GM12878 (cell line): Measurements from ENCODE around the gene NIBAN1. TPM values are rescaled to one million over a fixed set of nuclear protein-coding genes. Genes with fewer than 3 reads are reported as not detected.

Experiments used
- ATAC-seq: fragments of 200-7000 bp; cut with Tn5 transposase; 3 replicates; pipeline ENCODE4 v1.9.1; 2020; ENCODE audit warnings: mild to moderate bottlenecking, moderate library complexity
- BruUV-seq: library from RNA; stranded (reverse); fragments of 400-500 nt; replicated peaks from 2 replicates; lab custom pipeline; 2021; lab: Mats Ljungman, UMichigan
- CTCF ChIA-PET: fragments of 300-600 bp; sonication (Branson Sonifier 250); formaldehyde crosslinking; extraction: SDS; loops from one replicate; lab custom pipeline; 2021; ENCODE audit warnings: inconsistent platforms; lab: Yijun Ruan, JAX
- POLR2A ChIA-PET: fragments of 350-600 bp; formaldehyde crosslinking; extraction: SDS; loops from one replicate; lab custom pipeline; 2021; ENCODE audit warnings: inconsistent platforms; lab: Charles Lee
- RAD21 ChIA-PET: fragments of 300-600 bp; sonication (Branson Sonifier 250); formaldehyde crosslinking; loops from one replicate; lab custom pipeline; 2023; ENCODE audit warnings: antibody characterized with exemption; ENCODE audit not compliant: unreplicated experiment; lab: Charles Lee
- SMC1A ChIA-PET: fragments of 300-600 bp; sonication (Branson Sonifier 250); formaldehyde crosslinking; loops from one replicate; lab custom pipeline; 2023; ENCODE audit not compliant: unreplicated experiment, uncharacterized antibody; lab: Charles Lee
- DNase-seq: peaks from one replicate; pipeline ENCODE4 v3.0.0-alpha.2; 2011; ENCODE audit warnings: low read depth, low spot score
- FAIRE-seq: peaks from 3 replicates; lab custom pipeline; 2011; peaks lifted over from hg19 to GRCh38; lab: Jason Lieb, UNC
- H2AFZ ChIP-seq: 2 replicates; pipeline ENCODE4 v1.6.0; 2011; ENCODE audit warnings: low read depth, low read length, control low read depth; ENCODE audit not compliant: control insufficient read depth
- H3K27ac ChIP-seq: 2 replicates; pipeline ENCODE4 v1.5.1; 2011; ENCODE audit warnings: control low read depth; ENCODE audit not compliant: control insufficient read depth, insufficient read depth
- H3K27me3 ChIP-seq, 2 experiments: replicated peaks in 1 of 2; 2 replicates each; pipeline versions ENCODE4 v1.6.0 to v1.6.1; 2011; ENCODE audit warnings: low read length in 1 of 2; ENCODE audit not compliant: control insufficient read depth in 2 of 2, insufficient read depth in 2 of 2
- H3K36me3 ChIP-seq, 2 experiments: 2 replicates each; pipeline ENCODE4 v1.5.1; 2011; ENCODE audit warnings: low read length in 1 of 2; ENCODE audit not compliant: control insufficient read depth in 2 of 2, insufficient read depth in 2 of 2
- H3K4me1 ChIP-seq: 2 replicates; pipeline ENCODE4 v1.6.1; 2011; ENCODE audit warnings: mild to moderate bottlenecking, low read length, moderate library complexity, mixed read lengths; ENCODE audit not compliant: control insufficient read depth, insufficient read depth
- H3K4me2 ChIP-seq: 2 replicates; pipeline ENCODE4 v1.6.0; 2011; ENCODE audit warnings: control low read depth; ENCODE audit not compliant: control insufficient read depth, insufficient read depth
- H3K4me3 ChIP-seq: fragments of 200-600 bp; sonication (generic); 2 replicates; pipeline ENCODE4 v1.5.1; 2016
- H3K79me2 ChIP-seq: 2 replicates; pipeline ENCODE4 v1.6.0; 2011; ENCODE audit warnings: low read length; ENCODE audit not compliant: control insufficient read depth, insufficient read depth
- H3K9ac ChIP-seq: 2 replicates; pipeline ENCODE4 v1.8.0; 2011; ENCODE audit warnings: low read length, control low read depth, mixed read lengths; ENCODE audit not compliant: control insufficient read depth, insufficient read depth
- H3K9me3 ChIP-seq: replicated peaks from 3 replicates; pipeline ENCODE4 v1.5.1; 2011; ENCODE audit warnings: mild to moderate bottlenecking, low read length; ENCODE audit not compliant: control insufficient read depth, insufficient read depth
- H4K20me1 ChIP-seq: 2 replicates; pipeline ENCODE4 v1.6.0; 2011; ENCODE audit not compliant: control insufficient read depth, insufficient read depth
- NR2C1 ChIP-seq: fragments of 450-650 bp; IDR thresholded peaks from 2 replicates; pipeline ENCODE4 v1.6.1; 2017; ENCODE audit warnings: antibody characterized with exemption, mild to moderate bottlenecking, moderate library complexity
- PKNOX1 ChIP-seq: fragments of 450-650 bp; IDR thresholded peaks from 2 replicates; pipeline ENCODE4 v1.6.1; 2016; ENCODE audit warnings: mild to moderate bottlenecking
- POU2F2 ChIP-seq: IDR thresholded peaks from 3 replicates; pipeline ENCODE4 v1.6.1; 2011; ENCODE audit warnings: low read depth, mild to moderate bottlenecking, low read length, borderline replicate concordance
- SIN3A ChIP-seq: IDR thresholded peaks from 2 replicates; pipeline ENCODE4 v1.6.1; 2012; ENCODE audit warnings: low read depth, low read length, improper control_type of control experiment
- USF2 ChIP-seq: IDR thresholded peaks from 2 replicates; pipeline ENCODE4 v1.6.1; 2011; ENCODE audit warnings: low read depth, low read length, improper control_type of control experiment, borderline replicate concordance
- ZBED1 ChIP-seq: IDR thresholded peaks from 2 replicates; pipeline ENCODE4 v1.6.1; 2016; ENCODE audit warnings: borderline replicate concordance
- ZNF592 ChIP-seq: fragments of 450-650 bp; IDR thresholded peaks from 2 replicates; pipeline ENCODE4 v1.6.1; 2017; ENCODE audit warnings: mild to moderate bottlenecking, moderate library complexity
- WGBS: methylation state at CpG from one replicate; pipeline ENCODE4 v1.1.6; 2016; ENCODE audit warnings: low lambda C conversion rate; ENCODE audit not compliant: insufficient replicate concordance, insufficient coverage; ENCODE audit errors: missing lambda C conversion rate; 5-methylcytosine and 5-hydroxymethylcytosine counted together
- in situ Hi-C: fragments of 300-500 bp; cut with MboI; formaldehyde crosslinking; loops from 9 replicates; pipeline ENCODE4 v1.14.3; 2018; ENCODE audit warnings: mixed read lengths
- intact Hi-C: fragments of 100-400 bp; cut with micrococcal nuclease; formaldehyde crosslinking; loops from one replicate; pipeline ENCODE4 v1.14.2; 2022; ENCODE audit not compliant: unreplicated experiment
- polyA plus RNA-seq, 11 experiments: library from polyadenylated mRNA; depleted of rRNA in 4 of 11; unstranded in 6 of 11; stranded (reverse) in 5 of 11; fragments of >200 nt; fragmentation: Nextera tagmentation in 4 of 11; fragmentation: Illumina TruSeq in 1 of 11; extraction: Ambion mirVana in 4 of 11; extraction: Trizol in 1 of 11; gene quantifications; 1 replicate in 1 of 11; 2 replicates in 10 of 11; pipeline versions ENCODE4 v1.2.1 to v1.2.3, GENCODE V29; 2011 to 2016; ENCODE audit warnings: inconsistent platforms in 2 of 11, missing spikeins in 2 of 11, low read depth in 1 of 11
- total RNA-seq, 4 experiments: library from RNA; depleted of rRNA in 3 of 4; stranded (reverse); fragments of >200 nt in 3 of 4; fragmentation: Illumina TruSeq in 1 of 4; extraction: Trizol in 1 of 4; gene quantifications; 2 replicates each; pipeline versions ENCODE4 v1.2.1 to v1.2.3, GENCODE V29; 2013 to 2021

NIBAN1 gene
- total and polyA plus RNA-seq, 10 of the 15 experiments (the other 5 are each of a cell fraction or from before 2014, with no cell fraction given), result 11.2 to 67.8 (median 44.3) TPM

- TF ChIP-seq ZNF592, result no peak
- TF ChIP-seq NR2C1, result no peak
- TF ChIP-seq PKNOX1, result no peak
Measured at GRCh38 chr1:184952428-184952827, 21.9 kb downstream of the NIBAN1 start (continued).

- Histone ChIP-seq H3K27ac (no peak overlapping the region), H3K79me2 (peaks cover 6% of the 10 kb centered on the region)
- no peak for TF ChIP-seq USF2
- TF ChIP-seq POU2F2, result no peak
- no peak for TF ChIP-seq ZBED1
- no peak for TF ChIP-seq SIN3A
- TF ChIP-seq, all 136 proteins: peak for 0
- Histone ChIP-seq H3K9me3 (no peaks in the 10 kb centered on the region; the same call in 2 of the 3 replicates), H3K4me2 (no peak overlapping the region), H3K27me3 (no peaks in the 10 kb centered on the region), H3K36me3 (no peaks in the 10 kb centered on the region), H3K4me1 (peaks cover 8% of the 10 kb centered on the region), H2AFZ (no peak overlapping the region), H4K20me1 (no peaks in the 10 kb centered on the region), H3K4me3 (no peak overlapping the region), H3K9ac (no peak overlapping the region)
- WGBS, result 99% methylated on average over 3 of the region's 3 CpGs
- intact Hi-C loops (no loop called here), in situ Hi-C loops (no loop called here)
- BruUV-seq, result no TSS peak
- no peak for ATAC-seq
- ChIA-PET CTCF (interaction anchor here (1.7 kb wide), 1 partner anchor 8 kb away, joined by 5 read pairs; no protein-coding TSS in a partner anchor), SMC1A (interaction anchor here (1.5 kb wide), 1 partner anchor 146 kb away, joined by 4 read pairs; no protein-coding TSS in a partner anchor), POLR2A (interaction anchor here (1.3 kb wide), 1 partner anchor 12 kb away, joined by 6 read pairs; no protein-coding TSS in a partner anchor), RAD21 (interaction anchor here (0.6 kb wide), 1 partner anchor 46 kb away, joined by 3 read pairs; no protein-coding TSS in a partner anchor)
- DNase-seq, result no peak
- FAIRE-seq, result no peak
Measured at GRCh38 chr1:184951788-184952187, 22.5 kb downstream of the NIBAN1 start.
